Hepatocyte (in vitro differentiated cells): ENCODE measurements around the gene C1orf56.
A peak's percentile ranks its signal among the peaks of the same experiment; 100 is the strongest.

Source experiments
- EZH2 ChIP-seq: fragments of 200-600 bp; sonication (generic); IDR thresholded peaks from 2 replicates; pipeline ENCODE4 v1.6.1; 2016; ENCODE audit warnings: antibody characterized with exemption, mild to moderate bottlenecking, borderline replicate concordance
- TF ChIP-seq, protein P1 (sequence below): fragments of 200-600 bp; sonication (generic); IDR thresholded peaks from 2 replicates; pipeline ENCODE4 v1.5.1; 2016; ENCODE audit warnings: antibody characterized with exemption, mild to moderate bottlenecking; ENCODE audit not compliant: poor library complexity

- TF ChIP-seq, protein P1, sequence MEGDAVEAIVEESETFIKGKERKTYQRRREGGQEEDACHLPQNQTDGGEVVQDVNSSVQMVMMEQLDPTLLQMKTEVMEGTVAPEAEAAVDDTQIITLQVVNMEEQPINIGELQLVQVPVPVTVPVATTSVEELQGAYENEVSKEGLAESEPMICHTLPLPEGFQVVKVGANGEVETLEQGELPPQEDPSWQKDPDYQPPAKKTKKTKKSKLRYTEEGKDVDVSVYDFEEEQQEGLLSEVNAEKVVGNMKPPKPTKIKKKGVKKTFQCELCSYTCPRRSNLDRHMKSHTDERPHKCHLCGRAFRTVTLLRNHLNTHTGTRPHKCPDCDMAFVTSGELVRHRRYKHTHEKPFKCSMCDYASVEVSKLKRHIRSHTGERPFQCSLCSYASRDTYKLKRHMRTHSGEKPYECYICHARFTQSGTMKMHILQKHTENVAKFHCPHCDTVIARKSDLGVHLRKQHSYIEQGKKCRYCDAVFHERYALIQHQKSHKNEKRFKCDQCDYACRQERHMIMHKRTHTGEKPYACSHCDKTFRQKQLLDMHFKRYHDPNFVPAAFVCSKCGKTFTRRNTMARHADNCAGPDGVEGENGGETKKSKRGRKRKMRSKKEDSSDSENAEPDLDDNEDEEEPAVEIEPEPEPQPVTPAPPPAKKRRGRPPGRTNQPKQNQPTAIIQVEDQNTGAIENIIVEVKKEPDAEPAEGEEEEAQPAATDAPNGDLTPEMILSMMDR: peak; percentile 89
- no peak for TF ChIP-seq EZH2
Measured at GRCh38 chr1:151070474-151071276, 23.1 kb downstream of the C1orf56 start, which contains the start of gene GABPB2.
